ENCODE data around the gene IQCH.

DNA sequence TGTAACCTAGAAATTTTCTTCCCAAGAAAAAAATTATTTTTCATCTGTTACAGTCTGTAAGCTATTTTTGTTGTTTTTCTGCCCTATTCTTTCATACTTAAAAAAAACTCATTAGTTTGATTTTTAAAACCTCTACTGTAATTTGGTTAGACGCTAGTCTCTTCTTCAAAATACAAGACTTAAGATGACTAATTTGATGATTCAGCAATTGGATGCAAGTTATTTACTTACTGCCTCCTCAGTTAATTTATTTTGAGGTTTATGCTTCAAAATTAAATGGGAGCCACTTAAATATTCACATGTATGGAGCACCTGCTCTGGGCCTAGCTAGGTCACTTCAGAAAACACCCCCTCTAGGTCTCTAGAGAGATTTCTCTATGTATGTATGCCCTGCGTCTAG is 132.4 kb downstream of the IQCH start:
- TF ChIP-seq, protein P1, sequence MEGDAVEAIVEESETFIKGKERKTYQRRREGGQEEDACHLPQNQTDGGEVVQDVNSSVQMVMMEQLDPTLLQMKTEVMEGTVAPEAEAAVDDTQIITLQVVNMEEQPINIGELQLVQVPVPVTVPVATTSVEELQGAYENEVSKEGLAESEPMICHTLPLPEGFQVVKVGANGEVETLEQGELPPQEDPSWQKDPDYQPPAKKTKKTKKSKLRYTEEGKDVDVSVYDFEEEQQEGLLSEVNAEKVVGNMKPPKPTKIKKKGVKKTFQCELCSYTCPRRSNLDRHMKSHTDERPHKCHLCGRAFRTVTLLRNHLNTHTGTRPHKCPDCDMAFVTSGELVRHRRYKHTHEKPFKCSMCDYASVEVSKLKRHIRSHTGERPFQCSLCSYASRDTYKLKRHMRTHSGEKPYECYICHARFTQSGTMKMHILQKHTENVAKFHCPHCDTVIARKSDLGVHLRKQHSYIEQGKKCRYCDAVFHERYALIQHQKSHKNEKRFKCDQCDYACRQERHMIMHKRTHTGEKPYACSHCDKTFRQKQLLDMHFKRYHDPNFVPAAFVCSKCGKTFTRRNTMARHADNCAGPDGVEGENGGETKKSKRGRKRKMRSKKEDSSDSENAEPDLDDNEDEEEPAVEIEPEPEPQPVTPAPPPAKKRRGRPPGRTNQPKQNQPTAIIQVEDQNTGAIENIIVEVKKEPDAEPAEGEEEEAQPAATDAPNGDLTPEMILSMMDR (IDR thresholded peaks at IDR 0.05): no peak
- no peak for TF ChIP-seq POLR2A (IDR thresholded peaks at IDR 0.05)

Measured in tibial nerve (tissue), 3 donors.